Uterus (tissue), 4 donors: ENCODE data around the gene IFIT5. TPM values are rescaled to one million over a fixed set of nuclear protein-coding genes. Genes with fewer than 3 reads are reported as not detected.

ENCODE experiments used
- DNase-seq, 2 donors: peaks; one replicate each; pipeline ENCODE4 v3.0.0-alpha.2; 2019 to 2020
- H3K27ac ChIP-seq, 2 donors: fragments of 200-600 bp; sonication (generic); 1 replicate in 1 of 2; 2 replicates in 1 of 2; pipeline ENCODE4 v1.5.1; 2016 to 2018
- H3K27me3 ChIP-seq, 2 donors: fragments of 200-600 bp; sonication (generic); one replicate each; pipeline ENCODE4 v1.5.1; 2018 to 2019; ENCODE audit warnings: control low read depth in 1 of 2
- H3K36me3 ChIP-seq, 2 donors: fragments of 200-600 bp; sonication (generic); one replicate each; pipeline ENCODE4 v1.5.1; 2019; ENCODE audit warnings: control low read depth in 1 of 2
- H3K4me1 ChIP-seq, 2 donors: fragments of 200-600 bp; sonication (generic); one replicate each; pipeline ENCODE4 v1.5.1; 2018 to 2019; ENCODE audit warnings: control low read depth in 1 of 2
- H3K4me3 ChIP-seq, 2 donors: fragments of 200-600 bp; sonication (generic); 1 replicate in 1 of 2; 2 replicates in 1 of 2; pipeline ENCODE4 v1.5.1; 2018 to 2019; ENCODE audit warnings: mild to moderate bottlenecking in 1 of 2
- H3K9me3 ChIP-seq, 2 donors: fragments of 200-600 bp; sonication (generic); one replicate each; pipeline ENCODE4 v1.5.1; 2019; ENCODE audit warnings: control low read depth in 1 of 2
- CTCF ChIP-seq, 4 experiments: fragments of 200-600 bp in 2 of 4; fragments of 450-650 bp in 2 of 4; sonication (generic) in 2 of 4; IDR thresholded peaks; one replicate each; pipeline ENCODE4 v1.5.1; 2016 to 2019; ENCODE audit warnings: antibody characterized with exemption in 4 of 4, mild to moderate bottlenecking in 2 of 4, moderate library complexity in 1 of 4
- POLR2A ChIP-seq, 2 donors: fragments of 450-650 bp; IDR thresholded peaks; one replicate each; pipeline ENCODE4 v1.6.1; 2016; ENCODE audit warnings: antibody characterized with exemption in 2 of 2, mild to moderate bottlenecking in 1 of 2, moderate library complexity in 1 of 2
- intact Hi-C: fragments of 100-400 bp; cut with DNase I; formaldehyde crosslinking; loops from one replicate; pipeline ENCODE4 v1.15.1; 2023; ENCODE audit warnings: low total_unique reads
- total RNA-seq, 4 donors: library from RNA; depleted of rRNA in 3 of 4; stranded (reverse); fragments of >200 nt in 3 of 4; gene quantifications; one replicate each; pipeline versions ENCODE4 v1.1.0 to v1.2.4, GENCODE V29; 2014 to 2023
- donor health status: DM: yes; HTN: yes; CAD: no.

The IFIT5 gene
- total RNA-seq, 4 donors from 2014 or later = 7.7 to 38.2 (median 29.4) TPM

- H3K27ac ChIP-seq = peak overlapping the region in 1 of 2 donors; percentile 20
- peak in 2 of 4 experiments; percentile 27 to 29 for TF ChIP-seq CTCF (IDR thresholded peaks at IDR 0.05)
- TF ChIP-seq POLR2A (IDR thresholded peaks at IDR 0.05) = no peak
Observed at GRCh38 chr10:89419548-89419947, 5.2 kb downstream of the IFIT5 start.

GRCh38 chr10:89421018-89421476 lies 6.7 kb downstream of the IFIT5 start:
- Histone ChIP-seq H3K27ac (peak overlapping the region in 1 of 2 donors; percentile 18), H3K4me3 (no peak overlapping the region), H3K4me1 (no peaks in the 10 kb centered on the region), H3K36me3 (no peaks in the 10 kb centered on the region), H3K27me3 (no peaks in the 10 kb centered on the region), H3K9me3 (no peaks in the 10 kb centered on the region)
- intact Hi-C loops = no loop called here
- TF ChIP-seq CTCF (IDR thresholded peaks at IDR 0.05) = no peak
- no peak for TF ChIP-seq POLR2A (IDR thresholded peaks at IDR 0.05)
- no peak for DNase-seq

More at GRCh38 chr10:89419548-89419947, 5.2 kb downstream of the IFIT5 start:
- Histone ChIP-seq H3K9me3 (no peaks in the 10 kb centered on the region), H3K4me1 (no peaks in the 10 kb centered on the region), H3K36me3 (no peaks in the 10 kb centered on the region), H3K27me3 (no peaks in the 10 kb centered on the region), H3K4me3 (no peak overlapping the region)
- no peak for DNase-seq
- intact Hi-C loops = no loop called here

GRCh38 chr10:89425000-89425399 lies 10.6 kb downstream of the IFIT5 start:
- H3K4me3 ChIP-seq = no peak overlapping the region
- H3K4me1 ChIP-seq = no peaks in the 10 kb centered on the region
- TF ChIP-seq CTCF (IDR thresholded peaks at IDR 0.05) = no peak
- intact Hi-C loops = no loop called here
- H3K36me3 ChIP-seq = no peaks in the 10 kb centered on the region
- H3K9me3 ChIP-seq = no peaks in the 10 kb centered on the region
- no peaks in the 10 kb centered on the region for H3K27me3 ChIP-seq
- DNase-seq = no peak
- H3K27ac ChIP-seq = no peak overlapping the region

- H3K4me1 ChIP-seq = no peaks in the 10 kb centered on the region
- TF ChIP-seq POLR2A (IDR thresholded peaks at IDR 0.05) = no peak
- TF ChIP-seq CTCF (IDR thresholded peaks at IDR 0.05) = peak; percentile 82 to 88 (median 85)
- no peak overlapping the region for H3K4me3 ChIP-seq
- H3K9me3 ChIP-seq = no peaks in the 10 kb centered on the region
- no peak for DNase-seq
- no peaks in the 10 kb centered on the region for H3K36me3 ChIP-seq
- intact Hi-C loops = no loop called here
- no peaks in the 10 kb centered on the region for H3K27me3 ChIP-seq
- no peak overlapping the region for H3K27ac ChIP-seq
Observed at GRCh38 chr10:89426230-89426868, 12.0 kb downstream of the IFIT5 start.

GRCh38 chr10:89427629-89428028 lies 13.3 kb downstream of the IFIT5 start:
- intact Hi-C loops = no loop called here
- Histone ChIP-seq H3K4me1 (no peaks in the 10 kb centered on the region), H3K36me3 (no peaks in the 10 kb centered on the region), H3K4me3 (no peak overlapping the region), H3K27ac (no peak overlapping the region), H3K27me3 (no peaks in the 10 kb centered on the region), H3K9me3 (no peaks in the 10 kb centered on the region)
- TF ChIP-seq CTCF (IDR thresholded peaks at IDR 0.05) (no peak), POLR2A (IDR thresholded peaks at IDR 0.05) (no peak)
- DNase-seq = no peak
